Keratinocyte (primary cell): ENCODE data around the gene HOXA11. TPM values are rescaled to one million over a fixed set of nuclear protein-coding genes. Genes with fewer than 3 reads are reported as not detected.

Experiments
- DNase-seq: peaks from one replicate; pipeline ENCODE4 v3.0.0-alpha.2; 2011; ENCODE audit warnings: low read depth, missing footprints, low spot score
- FAIRE-seq: peaks from 2 replicates; lab custom pipeline; 2011; peaks lifted over from hg19 to GRCh38; lab: Jason Lieb, UNC
- H2AFZ ChIP-seq: 2 replicates; pipeline ENCODE4 v1.6.0; 2012; ENCODE audit warnings: low read length, control low read depth, inconsistent platforms; ENCODE audit not compliant: control insufficient read depth
- H3K27ac ChIP-seq: 2 replicates; pipeline ENCODE4 v1.5.1; 2011; ENCODE audit warnings: low read length; ENCODE audit not compliant: control insufficient read depth, insufficient read depth
- H3K27me3 ChIP-seq: 3 replicates; pipeline ENCODE4 v1.6.0; 2011; ENCODE audit warnings: low read length; ENCODE audit not compliant: control insufficient read depth, insufficient read depth; ENCODE audit errors: extremely low read depth
- H3K36me3 ChIP-seq, 2 experiments: 2 replicates in 1 of 2; 3 replicates in 1 of 2; pipeline ENCODE4 v1.5.1; 2011; ENCODE audit warnings: low read length in 2 of 2, mild to moderate bottlenecking in 1 of 2; ENCODE audit not compliant: control insufficient read depth in 2 of 2, insufficient read depth in 2 of 2; ENCODE audit errors: extremely low read depth in 1 of 2
- H3K4me1 ChIP-seq: 3 replicates; pipeline ENCODE4 v1.5.1; 2011; ENCODE audit warnings: low read length; ENCODE audit not compliant: control insufficient read depth, insufficient read depth; ENCODE audit errors: extremely low read depth
- H3K4me2 ChIP-seq: 3 replicates; pipeline ENCODE4 v1.6.0; 2011; ENCODE audit warnings: low read depth, low read length; ENCODE audit not compliant: control insufficient read depth, insufficient read depth; ENCODE audit errors: extremely low read depth
- H3K4me3 ChIP-seq, 3 experiments: fragments of 200-600 bp in 1 of 3; sonication (generic) in 1 of 3; 2 replicates in 2 of 3; 3 replicates in 1 of 3; pipeline ENCODE4 v1.5.1; 2011 to 2016; ENCODE audit warnings: low read length in 3 of 3, mild to moderate bottlenecking in 3 of 3, control low read depth in 2 of 3, inconsistent platforms in 1 of 3, low read depth in 1 of 3, mixed read lengths in 1 of 3, mixed run types in 1 of 3, moderate library complexity in 1 of 3; ENCODE audit not compliant: control insufficient read depth in 2 of 3, insufficient read depth in 2 of 3; ENCODE audit errors: extremely low read depth in 1 of 3
- H3K79me2 ChIP-seq: 2 replicates; pipeline ENCODE4 v1.6.0; 2012; ENCODE audit warnings: low read length; ENCODE audit not compliant: control insufficient read depth, insufficient read depth
- H3K9ac ChIP-seq: 3 replicates; pipeline ENCODE4 v1.6.0; 2011; ENCODE audit warnings: low read length; ENCODE audit not compliant: control insufficient read depth, insufficient read depth; ENCODE audit errors: extremely low read depth
- H3K9me1 ChIP-seq: 3 replicates; pipeline ENCODE4 v1.6.0; 2011; ENCODE audit warnings: low read length; ENCODE audit not compliant: control insufficient read depth, insufficient read depth; ENCODE audit errors: extremely low read depth
- H3K9me3 ChIP-seq: 2 replicates; pipeline ENCODE4 v1.5.1; 2012; ENCODE audit warnings: low read depth, low read length; ENCODE audit not compliant: control insufficient read depth
- H4K20me1 ChIP-seq: 3 replicates; pipeline ENCODE4 v1.6.0; 2011; ENCODE audit warnings: low read length; ENCODE audit not compliant: control insufficient read depth, insufficient read depth; ENCODE audit errors: extremely low read depth
- CTCF ChIP-seq, 3 experiments: IDR thresholded peaks in 1 of 3; conservative IDR thresholded peaks in 1 of 3; optimal IDR thresholded peaks in 1 of 3; 2 replicates in 2 of 3; 3 replicates in 1 of 3; pipeline versions ENCODE3 to v1.5.1; 2011; ENCODE audit warnings: low read length in 3 of 3, mild to moderate bottlenecking in 3 of 3, moderate library complexity in 2 of 3, control low read depth in 1 of 3, inconsistent platforms in 1 of 3; ENCODE audit not compliant: insufficient read depth in 2 of 3; ENCODE audit errors: extremely low read depth in 1 of 3
- EZH2 ChIP-seq: IDR thresholded peaks from one replicate; pipeline ENCODE4 v1.6.1; 2012; ENCODE audit warnings: inconsistent platforms, mild to moderate bottlenecking, low read length, moderate library complexity
- dilution Hi-C: fragments of 300-500 bp; cut with MboI; formaldehyde crosslinking; loops from one replicate; pipeline ENCODE4 v1.7.0; 2020; ENCODE audit warnings: low sequenced_read_pairs; ENCODE audit not compliant: extremely low pct_ligation_motif_present
- polyA plus RNA-seq, 5 experiments: library from polyadenylated mRNA; depleted of rRNA in 3 of 5; stranded (reverse) in 3 of 5; stranded (forward) in 1 of 5; unstranded in 1 of 5; fragments of >200 nt; gene quantifications; 1 replicate in 1 of 5; 2 replicates in 3 of 5; 3 replicates in 1 of 5; pipeline versions ENCODE4 v1.2.1 to v1.2.3, GENCODE V29; 2011 to 2012; ENCODE audit warnings: missing spikeins in 2 of 5, low read depth in 1 of 5, low replicate concordance in 1 of 5

Gene HOXA11
- polyA plus RNA-seq, 1 donor (not counting 4 experiments of a cell fraction or from before 2014, with no cell fraction given): 0.07 TPM

GRCh38 chr7:27173511-27173955 is 11.5 kb downstream of the HOXA11 start:
- H3K9ac ChIP-seq: peak overlapping the region; percentile 83
- DNase-seq (no peak), FAIRE-seq (no peak)
- no peak for TF ChIP-seq CTCF (optimal IDR thresholded peaks at IDR 0.05 in 1 of 3, IDR thresholded peaks at IDR 0.05 in 1 of 3, conservative IDR thresholded peaks at IDR 0.05 in 1 of 3; ENCODE audit: extremely low read depth in 1 of 3, insufficient read depth in 2 of 3, low read length in 3 of 3)
- TF ChIP-seq EZH2: no peak
- H3K9me1 ChIP-seq: no peaks in the 10 kb centered on the region
- peak overlapping the region; percentile 98 for H3K4me2 ChIP-seq
- peaks cover 41% of the 10 kb centered on the region for H3K79me2 ChIP-seq
- peak overlapping the region; percentile 54 for H3K27ac ChIP-seq
- H3K4me1 ChIP-seq: peaks cover 25% of the 10 kb centered on the region
- dilution Hi-C loops: no loop called here
- H2AFZ ChIP-seq: peak overlapping the region; percentile 67
- peak overlapping the region; percentile 78 to 94 (median 84) for H3K4me3 ChIP-seq
- H3K27me3 ChIP-seq: peaks cover 6% of the 10 kb centered on the region
- peaks cover 0 to 4% of the 10 kb centered on the region in 2 experiments for H3K36me3 ChIP-seq
- H4K20me1 ChIP-seq: no peaks in the 10 kb centered on the region
- H3K9me3 ChIP-seq: no peaks in the 10 kb centered on the region

GRCh38 chr7:27172823-27173510 is 12.1 kb downstream of the HOXA11 start:
- peak overlapping the region; percentile 83 for H3K9ac ChIP-seq
- FAIRE-seq (no peak), DNase-seq (no peak)
- peaks cover 6% of the 10 kb centered on the region for H3K27me3 ChIP-seq
- peaks cover 47% of the 10 kb centered on the region for H3K79me2 ChIP-seq
- no peaks in the 10 kb centered on the region for H4K20me1 ChIP-seq
- peak overlapping the region; percentile 98 for H3K4me2 ChIP-seq
- H3K4me1 ChIP-seq: peaks cover 30% of the 10 kb centered on the region
- peaks cover 0 to 4% of the 10 kb centered on the region in 2 experiments for H3K36me3 ChIP-seq
- H3K9me3 ChIP-seq: no peaks in the 10 kb centered on the region
- H3K9me1 ChIP-seq: no peaks in the 10 kb centered on the region
- dilution Hi-C loops: no loop called here
- H3K4me3 ChIP-seq: peak overlapping the region; percentile 78 to 94 (median 84)
- TF ChIP-seq EZH2 (no peak), CTCF (optimal IDR thresholded peaks at IDR 0.05 in 1 of 3, IDR thresholded peaks at IDR 0.05 in 1 of 3, conservative IDR thresholded peaks at IDR 0.05 in 1 of 3; ENCODE audit: extremely low read depth in 1 of 3, insufficient read depth in 2 of 3, low read length in 3 of 3) (no peak)
- H2AFZ ChIP-seq: peak overlapping the region; percentile 54
- peak overlapping the region; percentile 54 for H3K27ac ChIP-seq
